Chondrocyte (in vitro differentiated cells): ENCODE results near the gene LYPD5. TPM values are rescaled to one million over a fixed set of nuclear protein-coding genes. Genes with fewer than 3 reads are reported as not detected.
"Not testable (repeated sequence)": the region's sequence is repeated elsewhere in the genome, so short reads cannot be mapped to it uniquely, and the experiment has no call there.

Source experiments
- DNase-seq: peaks from one replicate; pipeline ENCODE4 v3.0.0; 2021; ENCODE audit warnings: mixed read lengths, low spot score
- H3K27ac Mint-ChIP-seq: one replicate; pipeline ENCODE4 v1.8.0; 2021; ENCODE audit warnings: mild to moderate bottlenecking, moderate library complexity, mixed read lengths; ENCODE audit not compliant: unreplicated experiment
- H3K27me3 Mint-ChIP-seq: 2 replicates; pipeline ENCODE4 v1.8.0; 2021; ENCODE audit warnings: low read depth, mixed read lengths
- H3K36me3 Mint-ChIP-seq: 2 replicates; pipeline ENCODE4 v1.8.0; 2021; ENCODE audit warnings: low read depth, mixed read lengths
- H3K4me1 Mint-ChIP-seq: 2 replicates; pipeline ENCODE4 v1.8.0; 2021; ENCODE audit warnings: low read depth, mild to moderate bottlenecking, mixed read lengths
- H3K4me3 Mint-ChIP-seq: one replicate; pipeline ENCODE4 v1.8.0; 2021; ENCODE audit warnings: mild to moderate bottlenecking, moderate library complexity, mixed read lengths; ENCODE audit not compliant: unreplicated experiment
- H3K9me3 Mint-ChIP-seq: 2 replicates; pipeline ENCODE4 v1.8.0; 2021; ENCODE audit warnings: low read depth, mixed read lengths
- total RNA-seq: library from RNA; stranded (reverse); gene quantifications from 3 replicates; pipeline ENCODE4 v1.2.1, GENCODE V29; 2021
- TF ChIP-seq, protein P1 (sequence below): fragments of 200-600 bp; sonication (generic); IDR thresholded peaks from 2 replicates; pipeline ENCODE4 v1.5.0; 2021; ENCODE audit warnings: antibody characterized with exemption, mild to moderate bottlenecking, moderate library complexity

LYPD5 gene
- total RNA-seq, 1 donor from 2014 or later: not detected

DNA sequence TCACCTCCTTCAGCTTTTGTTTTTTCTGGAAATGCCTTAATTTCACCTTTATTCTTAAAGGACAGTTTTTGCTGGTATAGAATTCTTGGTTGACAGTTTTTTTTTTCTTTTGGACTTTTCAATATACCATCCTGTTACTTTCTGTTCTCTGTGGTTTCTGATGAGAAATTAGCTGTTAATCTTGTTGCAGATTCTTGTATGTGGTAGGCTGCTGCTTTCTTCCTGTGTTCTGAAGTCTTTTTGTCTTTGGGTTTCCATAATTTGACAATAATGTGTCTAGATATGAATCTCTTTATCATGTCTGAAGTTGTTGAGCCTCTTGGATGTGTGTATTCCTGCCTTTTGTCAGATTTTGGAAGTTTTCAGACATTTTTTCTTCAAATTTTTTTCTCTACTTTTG, 36.9 kb upstream of the LYPD5 start:
- H3K4me3 Mint-ChIP-seq: no peak overlapping the region
- H3K36me3 Mint-ChIP-seq: peaks cover 72% of the 10 kb centered on the region
- no peaks in the 10 kb centered on the region for H3K27me3 Mint-ChIP-seq
- H3K9me3 Mint-ChIP-seq: peaks cover 61% of the 10 kb centered on the region
- H3K27ac Mint-ChIP-seq: no peak overlapping the region
- H3K4me1 Mint-ChIP-seq: no peaks in the 10 kb centered on the region
- TF ChIP-seq, protein P1, sequence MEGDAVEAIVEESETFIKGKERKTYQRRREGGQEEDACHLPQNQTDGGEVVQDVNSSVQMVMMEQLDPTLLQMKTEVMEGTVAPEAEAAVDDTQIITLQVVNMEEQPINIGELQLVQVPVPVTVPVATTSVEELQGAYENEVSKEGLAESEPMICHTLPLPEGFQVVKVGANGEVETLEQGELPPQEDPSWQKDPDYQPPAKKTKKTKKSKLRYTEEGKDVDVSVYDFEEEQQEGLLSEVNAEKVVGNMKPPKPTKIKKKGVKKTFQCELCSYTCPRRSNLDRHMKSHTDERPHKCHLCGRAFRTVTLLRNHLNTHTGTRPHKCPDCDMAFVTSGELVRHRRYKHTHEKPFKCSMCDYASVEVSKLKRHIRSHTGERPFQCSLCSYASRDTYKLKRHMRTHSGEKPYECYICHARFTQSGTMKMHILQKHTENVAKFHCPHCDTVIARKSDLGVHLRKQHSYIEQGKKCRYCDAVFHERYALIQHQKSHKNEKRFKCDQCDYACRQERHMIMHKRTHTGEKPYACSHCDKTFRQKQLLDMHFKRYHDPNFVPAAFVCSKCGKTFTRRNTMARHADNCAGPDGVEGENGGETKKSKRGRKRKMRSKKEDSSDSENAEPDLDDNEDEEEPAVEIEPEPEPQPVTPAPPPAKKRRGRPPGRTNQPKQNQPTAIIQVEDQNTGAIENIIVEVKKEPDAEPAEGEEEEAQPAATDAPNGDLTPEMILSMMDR: no peak
- DNase-seq: no peak

DNA sequence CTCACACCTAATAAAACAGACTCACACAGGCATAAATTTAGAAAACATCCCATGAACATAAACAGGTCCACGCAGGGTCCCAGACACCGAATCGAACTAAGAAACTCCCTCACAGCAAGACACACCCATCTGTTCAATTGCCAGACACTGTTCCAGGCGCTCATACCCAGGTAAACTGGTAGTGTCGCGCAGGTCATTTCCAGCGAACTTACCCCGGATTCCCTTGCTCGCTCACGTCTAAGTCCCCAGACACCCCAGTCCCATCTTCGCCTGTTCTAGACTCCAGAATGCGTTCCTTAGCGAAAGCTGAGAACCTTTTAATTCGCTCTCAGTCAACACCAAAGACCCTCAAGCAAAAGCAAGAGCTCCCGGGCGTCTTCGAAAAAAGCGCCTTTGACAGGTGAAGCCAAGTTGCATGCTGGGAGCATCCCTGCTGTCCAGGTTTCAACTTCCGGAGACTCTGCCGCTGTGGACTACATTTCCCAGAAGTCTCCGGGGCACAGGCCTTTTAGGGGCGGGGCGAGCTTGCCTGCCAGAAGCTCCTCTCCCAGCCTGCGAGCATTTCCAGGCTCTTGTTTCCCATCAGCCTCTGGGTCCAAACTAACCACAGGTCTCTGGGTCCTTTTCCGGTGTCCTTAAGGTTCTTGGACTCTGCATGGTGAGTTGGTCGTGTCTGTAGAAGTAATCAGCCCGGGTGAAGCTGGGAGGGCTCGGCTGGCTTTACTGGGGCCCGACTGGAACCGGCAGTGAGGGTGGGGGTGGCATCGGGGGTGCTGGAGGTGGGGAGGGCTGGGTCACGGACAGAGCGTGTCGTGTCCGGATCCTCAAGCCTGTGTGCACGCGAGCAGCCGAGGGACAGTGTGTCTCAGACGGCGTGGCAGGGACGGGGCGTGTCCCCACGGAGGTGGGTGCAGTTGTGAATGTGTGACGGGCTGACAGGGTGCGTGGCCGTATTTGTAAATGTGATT, 24.8 kb upstream of the LYPD5 start, which contains the start of gene ZNF283:
TSS of gene ZNF283 (plus strand) at position 535 of the 968 bp plus-strand sequence. CDS start 6,184 bp downstream, outside the sequence.
- Mint-ChIP-seq H3K27me3 (peaks cover 12% of the 10 kb centered on the region), H3K9me3 (peaks cover 13% of the 10 kb centered on the region), H3K27ac (peak within 1 kb of the TSS; percentile 94), H3K4me1 (peaks cover 17% of the 10 kb centered on the region), H3K36me3 (peaks cover 25% of the 10 kb centered on the region), H3K4me3 (peak within 1 kb of the TSS; percentile 91)
- DNase-seq: no peak
- TF ChIP-seq, protein P1: no peak

DNA sequence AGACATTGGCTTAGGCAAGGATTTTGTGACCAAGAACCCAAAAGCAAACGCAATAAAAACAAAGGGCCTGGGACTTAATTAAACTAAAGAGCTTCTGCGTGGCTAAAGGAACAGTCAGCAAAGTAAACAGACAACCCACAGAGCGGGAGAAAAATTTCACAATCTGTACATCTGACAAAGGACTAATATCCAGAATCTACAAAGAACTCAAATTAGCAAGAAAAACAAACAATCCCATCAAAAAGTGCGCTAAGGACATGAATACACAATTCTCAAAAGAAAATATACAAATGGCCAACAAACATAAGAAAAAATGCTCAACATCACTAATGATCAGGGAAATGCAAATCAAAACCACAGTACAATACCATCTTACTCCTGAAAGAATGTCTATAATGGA, 22.3 kb upstream of the LYPD5 start:
- Mint-ChIP-seq H3K27me3 (peaks cover 22% of the 10 kb centered on the region), H3K9me3 (peaks cover 13% of the 10 kb centered on the region), H3K36me3 (peaks cover 10% of the 10 kb centered on the region), H3K4me1 (peaks cover 17% of the 10 kb centered on the region)
- not testable (repeated sequence) for H3K4me3 Mint-ChIP-seq, DNase-seq, H3K27ac Mint-ChIP-seq

DNA sequence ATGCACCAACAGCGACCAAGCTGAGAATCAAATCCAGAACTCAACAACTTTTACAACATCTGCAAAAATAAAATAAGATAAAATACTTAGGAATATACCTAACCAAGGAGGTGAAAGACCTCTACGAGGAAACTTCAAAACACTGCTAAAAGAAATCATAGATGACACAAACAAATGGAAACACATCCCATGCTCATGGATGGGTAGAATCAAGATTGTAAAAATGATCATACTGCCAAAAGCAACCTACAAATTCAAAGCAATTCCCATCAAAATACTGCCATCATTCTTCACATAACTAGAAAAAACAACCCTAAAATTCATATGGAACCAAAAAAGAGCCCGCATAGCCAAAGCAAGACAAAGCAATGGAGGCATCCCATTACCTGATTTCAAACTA, 21.6 kb upstream of the LYPD5 start:
- H3K36me3 Mint-ChIP-seq, DNase-seq, H3K4me3 Mint-ChIP-seq, H3K27ac Mint-ChIP-seq: not testable (repeated sequence)
- Mint-ChIP-seq H3K4me1 (peaks cover 17% of the 10 kb centered on the region), H3K27me3 (peaks cover 22% of the 10 kb centered on the region), H3K9me3 (peaks cover 13% of the 10 kb centered on the region)

DNA sequence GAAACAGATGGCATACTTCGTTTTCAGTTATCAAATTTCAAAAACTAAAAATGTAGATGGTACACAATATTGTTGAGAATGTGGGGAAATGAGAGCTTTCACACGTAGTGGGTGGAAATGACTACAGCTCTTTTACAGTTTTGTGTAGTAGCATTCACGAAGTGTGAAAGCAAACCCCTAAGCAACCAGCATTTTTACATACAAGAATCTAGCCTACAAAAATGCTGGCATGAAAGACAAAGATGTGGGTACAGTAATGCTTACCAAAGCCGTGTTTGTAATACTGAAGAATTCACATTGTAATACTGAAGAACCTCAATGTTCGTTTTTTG, 18.6 kb upstream of the LYPD5 start:
- peaks cover 22% of the 10 kb centered on the region for H3K27me3 Mint-ChIP-seq
- H3K4me1 Mint-ChIP-seq: no peaks in the 10 kb centered on the region
- no peak for DNase-seq
- TF ChIP-seq, protein P1: no peak
- H3K36me3 Mint-ChIP-seq: peaks cover 2% of the 10 kb centered on the region
- H3K9me3 Mint-ChIP-seq: peaks cover 6% of the 10 kb centered on the region
- H3K27ac Mint-ChIP-seq: no peak overlapping the region
- H3K4me3 Mint-ChIP-seq: no peak overlapping the region

DNA sequence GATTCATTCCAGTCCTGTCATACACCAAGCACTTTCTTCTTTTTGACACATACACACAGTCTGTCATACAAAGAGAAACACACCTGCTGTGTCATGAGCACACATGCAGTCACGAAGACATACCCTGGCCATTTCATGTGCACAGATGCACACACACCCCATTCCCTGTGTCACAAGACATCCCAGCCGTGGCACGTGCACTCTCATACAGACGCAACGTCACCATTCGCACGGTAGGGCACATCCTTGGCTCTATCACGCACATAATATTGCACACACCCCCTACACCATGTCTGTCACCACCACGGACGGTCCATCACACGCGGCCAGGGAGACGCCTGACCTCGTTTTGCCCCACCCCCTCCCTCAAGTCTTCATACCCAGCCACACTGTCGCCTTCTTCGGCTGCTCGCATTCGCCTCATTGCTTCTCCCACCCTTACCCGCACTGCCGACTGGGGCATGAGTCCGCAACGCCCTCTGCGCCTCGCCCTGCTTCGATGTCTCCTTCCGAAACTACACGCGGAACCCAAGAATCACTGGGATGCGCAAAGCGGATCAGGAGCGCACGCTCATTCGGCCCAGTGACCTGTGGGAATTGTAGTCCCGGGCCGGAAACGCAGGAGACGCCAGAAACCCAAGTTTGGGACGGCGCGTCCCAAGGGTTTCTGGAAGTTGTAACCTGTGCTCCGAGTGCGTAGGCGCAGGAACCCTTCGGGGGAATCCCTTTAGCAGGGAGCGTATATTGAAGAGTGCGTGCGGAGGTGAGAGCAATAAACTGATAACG, 18.0 kb upstream of the LYPD5 start:
- Mint-ChIP-seq H3K4me1 (no peaks in the 10 kb centered on the region), H3K9me3 (peaks cover 5% of the 10 kb centered on the region), H3K27me3 (peaks cover 22% of the 10 kb centered on the region), H3K27ac (no peak overlapping the region), H3K4me3 (peak overlapping the region; percentile 50), H3K36me3 (peaks cover 2% of the 10 kb centered on the region)
- TF ChIP-seq, protein P1: no peak
- no peak for DNase-seq
